GM19099 (cell line): ENCODE data around the gene EED.
A peak's percentile ranks its signal among the peaks of the same experiment; 100 is the strongest.

Experiments used
- POLR2A ChIP-seq: IDR thresholded peaks from 3 replicates; pipeline ENCODE4 v1.6.1; 2011; ENCODE audit warnings: low read depth; ENCODE audit not compliant: insufficient read length; ENCODE audit errors: extremely low read depth

EED gene

DNA sequence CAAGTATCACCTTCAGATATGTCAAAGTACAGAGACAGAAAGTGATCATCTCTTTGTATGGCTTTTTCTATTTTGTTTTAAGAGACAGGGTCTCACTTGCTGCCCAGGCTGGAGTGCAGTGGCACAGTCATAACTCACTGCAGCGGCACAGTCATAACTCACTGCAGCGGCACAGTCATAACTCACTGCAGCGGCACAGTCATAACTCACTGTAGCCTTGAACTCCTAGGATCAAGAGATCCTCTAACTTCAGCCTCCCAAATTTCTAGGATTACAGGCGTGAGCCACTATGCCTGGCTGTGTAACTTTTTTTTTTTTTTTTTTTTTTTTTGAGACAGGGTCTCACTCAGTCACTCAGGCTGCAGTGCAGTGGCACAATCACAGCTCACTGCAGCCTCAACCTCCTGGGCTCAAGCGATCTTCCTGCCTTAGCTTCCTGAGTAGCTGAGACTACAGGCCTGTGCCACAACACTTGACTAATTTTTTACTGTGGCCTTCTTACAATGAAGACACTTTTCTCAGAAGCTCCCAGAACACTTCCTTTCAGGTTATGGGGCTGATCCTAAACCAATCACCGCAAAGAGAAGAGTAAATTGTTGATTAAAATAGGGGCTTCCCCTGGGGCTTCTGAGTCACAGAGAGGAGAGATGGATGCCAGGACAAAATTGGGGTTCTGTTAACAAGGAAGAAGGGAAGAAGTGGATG is 48.5 kb downstream of the EED start:
- no peak for TF ChIP-seq POLR2A

GRCh38 chr11:86294026-86294425 is 49.5 kb downstream of the EED start:
- no peak for TF ChIP-seq POLR2A

GRCh38 chr11:86301742-86302091 is 57.2 kb downstream of the EED start:
- no peak for TF ChIP-seq POLR2A

GRCh38 chr11:86302092-86302793 is 57.7 kb downstream of the EED start, which contains the start of gene HIKESHI:
HIKESHI (plus strand) TSS chr11:86302240; CDS start chr11:86302449, 209 bp downstream.
- peak; percentile 87 for TF ChIP-seq POLR2A

DNA sequence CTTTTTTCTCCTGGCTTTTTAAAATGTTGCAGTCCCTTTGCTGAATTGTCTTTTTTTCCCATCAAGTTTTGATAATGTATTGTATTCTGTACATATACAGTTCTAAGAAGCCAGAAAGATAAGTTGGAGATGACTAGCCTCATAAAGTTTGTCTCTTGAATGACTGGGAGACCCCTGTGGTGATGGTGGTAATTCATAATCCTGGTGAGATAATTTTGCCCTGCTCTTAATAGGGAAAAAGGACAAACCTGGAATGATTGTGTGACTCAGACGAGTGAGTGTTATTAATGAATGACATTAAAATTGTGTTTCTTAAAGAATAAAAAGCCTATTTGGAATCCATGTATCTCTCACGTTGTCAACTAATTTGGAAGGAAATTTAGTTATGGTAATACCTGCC is 58.7 kb downstream of the EED start:
- no peak for TF ChIP-seq POLR2A

- no peak for TF ChIP-seq POLR2A
These were observed 69.2 kb downstream of the EED start for GRCh38 chr11:86313793-86314192.

- no peak for TF ChIP-seq POLR2A
These were observed 70.1 kb downstream of the EED start for GRCh38 chr11:86314636-86315035.
